Spleen (tissue), 11 donors: Measurements from ENCODE around the gene RAB35. TPM values are rescaled to one million over a fixed set of nuclear protein-coding genes. Genes with fewer than 3 reads are reported as not detected.

ENCODE experiments used
- DNase-seq: peaks from one replicate; pipeline ENCODE4 v3.0.0-alpha.2; 2020
- H3K27ac ChIP-seq, 8 donors: fragments of 200-600 bp; sonication (generic) in 7 of 8; 1 replicate in 4 of 8; 2 replicates in 4 of 8; pipeline versions ENCODE4 v1.5.0 to v1.8.0; 2016 to 2021; ENCODE audit warnings: inconsistent platforms in 4 of 8, mild to moderate bottlenecking in 4 of 8, moderate library complexity in 1 of 8
- H3K27me3 ChIP-seq, 7 donors: fragments of 200-600 bp; sonication (generic) in 6 of 7; replicated peaks in 1 of 7; 1 replicate in 4 of 7; 2 replicates in 3 of 7; pipeline versions ENCODE4 v1.5.0 to v1.8.0; 2016 to 2021; ENCODE audit warnings: inconsistent platforms in 3 of 7, mild to moderate bottlenecking in 1 of 7
- H3K36me3 ChIP-seq, 6 donors: fragments of 200-600 bp; sonication (generic) in 5 of 6; 1 replicate in 4 of 6; 2 replicates in 2 of 6; pipeline versions ENCODE4 v1.5.0 to v1.8.0; 2016 to 2021; ENCODE audit warnings: inconsistent platforms in 2 of 6
- H3K4me1 ChIP-seq, 6 donors: fragments of 200-600 bp; sonication (generic) in 5 of 6; 1 replicate in 3 of 6; 2 replicates in 3 of 6; pipeline versions ENCODE4 v1.5.0 to v1.8.0; 2016 to 2021; ENCODE audit warnings: inconsistent platforms in 3 of 6
- H3K4me3 ChIP-seq, 8 donors: fragments of 200-600 bp; sonication (generic) in 7 of 8; 1 replicate in 4 of 8; 2 replicates in 4 of 8; pipeline versions ENCODE4 v1.5.0 to v1.8.0; 2016 to 2021; ENCODE audit warnings: inconsistent platforms in 4 of 8, mild to moderate bottlenecking in 4 of 8, moderate library complexity in 2 of 8
- H3K9me3 ChIP-seq, 8 donors: fragments of 200-600 bp; sonication (generic) in 7 of 8; 1 replicate in 4 of 8; 2 replicates in 4 of 8; pipeline versions ENCODE4 v1.5.0 to v1.8.0; 2016 to 2021; ENCODE audit warnings: inconsistent platforms in 4 of 8
- POLR2A ChIP-seq, 3 donors: fragments of 450-650 bp; IDR thresholded peaks; one replicate each; pipeline ENCODE4 v1.5.1; 2017; ENCODE audit warnings: antibody characterized with exemption in 3 of 3, mild to moderate bottlenecking in 1 of 3
- POLR2AphosphoS5 ChIP-seq, 3 donors: sonication (generic); formaldehyde crosslinking; IDR thresholded peaks; one replicate each; pipeline ENCODE4 v1.5.1; 2017; ENCODE audit warnings: antibody characterized with exemption in 3 of 3
- WGBS, 5 donors: extraction: QIAGEN DNeasy Blood & Tissue Kit in 3 of 5; methylation state at CpG; one replicate each; pipeline versions ENCODE4 v1.1.5 to v1.1.7; 2013 to 2018; 5-methylcytosine and 5-hydroxymethylcytosine counted together
- intact Hi-C: fragments of 100-400 bp; cut with DNase I; formaldehyde crosslinking; loops from one replicate; pipeline ENCODE4 v1.15.0; 2023; ENCODE audit warnings: low total_unique reads
- polyA plus RNA-seq, 3 donors: library from polyadenylated mRNA; stranded (reverse); fragments of 200-250 nt; gene quantifications; one replicate each; pipeline ENCODE4 v1.2.1, GENCODE V29; 2013
- total RNA-seq, 7 donors: library from RNA; depleted of rRNA in 3 of 7; stranded (reverse); fragments of >200 nt in 3 of 7; fragmentation: NEBNext Ultra II Directional in 4 of 7; extraction: Animal tissue kit (Norgen Biotek cat#: 25700) in 4 of 7; gene quantifications; one replicate each; pipeline versions ENCODE4 v1.1.0 to v1.2.1, GENCODE V29; 2016 to 2021
- TF ChIP-seq, protein P1 (sequence below), 11 experiments: fragments of 200-600 bp in 7 of 11; fragments of 450-650 bp in 4 of 11; sonication (generic) in 4 of 11; IDR thresholded peaks in 8 of 11; conservative IDR thresholded peaks in 3 of 11; 1 replicate in 7 of 11; 2 replicates in 4 of 11; pipeline versions ENCODE4 v1.4.0 to v1.8.0; 2016 to 2021; ENCODE audit warnings: antibody characterized with exemption in 11 of 11, inconsistent platforms in 4 of 11, mild to moderate bottlenecking in 1 of 11
- donor health status: healthy with polysubstance abuse.
- donor health status: DM: no; HTN: no; CAD: no; lungs with moderate emphysema.
- donor health status: DM: no; HTN: no; CAD: no.
- donor health status: Bipolar disorder and iron deficiency.
- donor health status: healthy.
- donor health status: DM: no; HTN: no; CAD: no.
- donor health status: DM: yes; HTN: yes; CAD: no.

RAB35 gene
- total and polyA plus RNA-seq, 10 donors = 14.8 to 69.8 (median 40.1) TPM

DNA sequence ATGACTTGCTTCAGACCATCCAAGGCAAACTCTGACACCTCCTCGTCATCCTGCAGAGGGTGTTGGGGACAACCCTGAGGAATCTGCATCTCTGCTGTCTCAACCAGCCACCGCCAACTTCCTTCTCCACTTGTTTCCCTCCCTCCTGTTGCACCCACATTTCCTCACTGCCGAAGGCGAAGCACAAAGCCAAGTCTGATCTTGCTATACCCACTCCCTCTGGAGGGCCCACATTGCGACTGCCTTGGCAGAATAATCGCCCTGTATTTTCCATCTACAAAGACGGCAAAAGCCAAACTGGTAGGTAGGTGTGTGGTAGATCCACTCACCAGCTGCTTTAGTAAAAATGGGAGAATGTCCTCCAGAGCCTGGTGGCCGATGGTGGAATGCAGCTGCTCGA is 21.8 kb upstream of the RAB35 start:
- H3K4me3 ChIP-seq = no peak overlapping the region
- no peak for DNase-seq
- intact Hi-C loops = no loop called here
- H3K27ac ChIP-seq = no peak overlapping the region
- H3K27me3 ChIP-seq = no peaks in the 10 kb centered on the region
- H3K9me3 ChIP-seq = no peaks in the 10 kb centered on the region
- TF ChIP-seq POLR2A (IDR thresholded peaks at IDR 0.05) (no peak), POLR2AphosphoS5 (IDR thresholded peaks at IDR 0.05) (no peak)
- TF ChIP-seq, protein P1, sequence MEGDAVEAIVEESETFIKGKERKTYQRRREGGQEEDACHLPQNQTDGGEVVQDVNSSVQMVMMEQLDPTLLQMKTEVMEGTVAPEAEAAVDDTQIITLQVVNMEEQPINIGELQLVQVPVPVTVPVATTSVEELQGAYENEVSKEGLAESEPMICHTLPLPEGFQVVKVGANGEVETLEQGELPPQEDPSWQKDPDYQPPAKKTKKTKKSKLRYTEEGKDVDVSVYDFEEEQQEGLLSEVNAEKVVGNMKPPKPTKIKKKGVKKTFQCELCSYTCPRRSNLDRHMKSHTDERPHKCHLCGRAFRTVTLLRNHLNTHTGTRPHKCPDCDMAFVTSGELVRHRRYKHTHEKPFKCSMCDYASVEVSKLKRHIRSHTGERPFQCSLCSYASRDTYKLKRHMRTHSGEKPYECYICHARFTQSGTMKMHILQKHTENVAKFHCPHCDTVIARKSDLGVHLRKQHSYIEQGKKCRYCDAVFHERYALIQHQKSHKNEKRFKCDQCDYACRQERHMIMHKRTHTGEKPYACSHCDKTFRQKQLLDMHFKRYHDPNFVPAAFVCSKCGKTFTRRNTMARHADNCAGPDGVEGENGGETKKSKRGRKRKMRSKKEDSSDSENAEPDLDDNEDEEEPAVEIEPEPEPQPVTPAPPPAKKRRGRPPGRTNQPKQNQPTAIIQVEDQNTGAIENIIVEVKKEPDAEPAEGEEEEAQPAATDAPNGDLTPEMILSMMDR (IDR thresholded peaks at IDR 0.05 in 8 of 11, conservative IDR thresholded peaks at IDR 0.05 in 3 of 11) = no peak
- peaks cover 0 to 11% (median 3%) of the 10 kb centered on the region in 6 donors for H3K4me1 ChIP-seq
- peaks cover 3 to 100% (median 100%) of the 10 kb centered on the region in 6 donors for H3K36me3 ChIP-seq
- WGBS, 5 donors = 80 to 94% (median 92%) methylated on average over 9 of the region's 9 CpGs

DNA sequence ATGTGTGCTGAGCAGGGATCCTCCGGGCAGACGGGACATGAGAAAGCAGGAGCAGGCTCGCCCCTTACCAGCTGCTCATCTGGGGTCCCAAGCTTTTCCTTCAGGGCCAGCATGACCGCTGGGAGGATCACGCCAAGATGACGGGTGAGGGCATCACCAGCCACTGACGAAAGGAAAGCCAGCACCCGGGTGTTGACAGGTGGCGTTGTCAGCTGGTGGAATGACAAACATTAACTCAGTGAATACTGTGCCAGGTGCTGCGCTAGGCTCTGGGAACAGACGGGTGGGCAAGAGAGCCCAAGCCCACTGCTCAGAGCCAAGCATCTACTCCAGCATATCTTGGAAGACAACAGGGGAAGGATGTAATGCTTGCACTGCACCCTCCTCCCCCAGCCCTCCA is 21.3 kb upstream of the RAB35 start:
- Histone ChIP-seq H3K4me3 (no peak overlapping the region), H3K9me3 (no peaks in the 10 kb centered on the region), H3K36me3 (peaks cover 3 to 100% (median 100%) of the 10 kb centered on the region in 6 donors), H3K4me1 (peaks cover 0 to 15% (median 4%) of the 10 kb centered on the region in 6 donors), H3K27me3 (no peaks in the 10 kb centered on the region), H3K27ac (no peak overlapping the region)
- intact Hi-C loops = no loop called here
- no peak for DNase-seq
- TF ChIP-seq, protein P1 (IDR thresholded peaks at IDR 0.05 in 8 of 11, conservative IDR thresholded peaks at IDR 0.05 in 3 of 11) = no peak
- TF ChIP-seq POLR2AphosphoS5 (IDR thresholded peaks at IDR 0.05) = no peak
- no peak for TF ChIP-seq POLR2A (IDR thresholded peaks at IDR 0.05)
- WGBS, 5 donors = 94 to 96% (median 96%) methylated on average over 6 to 11 of the region's 11 CpGs

DNA sequence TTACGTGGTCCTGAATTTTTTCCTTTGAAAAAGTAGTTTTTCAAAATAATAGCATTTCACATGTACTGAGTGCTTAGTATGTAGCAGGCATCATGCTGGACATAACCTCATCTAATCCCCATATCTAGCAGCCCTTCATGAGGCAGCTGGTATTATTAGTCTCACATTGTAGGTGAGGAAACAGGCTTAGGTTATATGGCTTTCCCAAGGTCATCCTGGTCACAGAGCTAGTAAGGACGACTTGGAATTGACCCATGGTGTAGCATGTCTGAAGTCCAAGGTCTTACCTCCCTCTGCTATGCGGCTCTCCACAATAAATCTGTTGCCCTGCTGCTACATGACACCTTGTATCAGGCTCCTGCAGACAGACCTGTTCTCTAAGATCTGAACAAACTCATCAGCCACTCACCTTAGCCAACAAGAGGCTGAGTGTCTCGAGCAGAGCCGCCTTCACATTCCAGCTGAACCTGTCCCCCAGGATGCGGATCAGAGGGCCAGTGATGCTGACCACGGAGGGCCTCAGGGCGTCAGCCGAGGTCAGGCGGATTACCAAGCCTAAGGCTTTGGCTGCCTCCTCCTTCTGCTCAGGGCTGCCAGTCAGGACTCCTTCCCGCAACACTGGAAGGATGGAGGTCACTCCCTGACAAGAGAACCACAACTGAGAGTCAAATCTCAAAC is 19.7 kb upstream of the RAB35 start:
- H3K4me3 ChIP-seq = no peak overlapping the region
- H3K9me3 ChIP-seq = no peaks in the 10 kb centered on the region
- WGBS, 5 donors = 81 to 96% (median 92%) methylated on average over 8 to 11 of the region's 11 CpGs
- no peaks in the 10 kb centered on the region for H3K27me3 ChIP-seq
- intact Hi-C loops = no loop called here
- TF ChIP-seq POLR2A (IDR thresholded peaks at IDR 0.05) = no peak
- TF ChIP-seq POLR2AphosphoS5 (IDR thresholded peaks at IDR 0.05) = no peak
- TF ChIP-seq, protein P1 (IDR thresholded peaks at IDR 0.05 in 8 of 11, conservative IDR thresholded peaks at IDR 0.05 in 3 of 11) = no peak
- peaks cover 5 to 100% (median 100%) of the 10 kb centered on the region in 6 donors for H3K36me3 ChIP-seq
- no peak overlapping the region for H3K27ac ChIP-seq
- peaks cover 0 to 24% (median 7%) of the 10 kb centered on the region in 6 donors for H3K4me1 ChIP-seq
- no peak for DNase-seq

DNA sequence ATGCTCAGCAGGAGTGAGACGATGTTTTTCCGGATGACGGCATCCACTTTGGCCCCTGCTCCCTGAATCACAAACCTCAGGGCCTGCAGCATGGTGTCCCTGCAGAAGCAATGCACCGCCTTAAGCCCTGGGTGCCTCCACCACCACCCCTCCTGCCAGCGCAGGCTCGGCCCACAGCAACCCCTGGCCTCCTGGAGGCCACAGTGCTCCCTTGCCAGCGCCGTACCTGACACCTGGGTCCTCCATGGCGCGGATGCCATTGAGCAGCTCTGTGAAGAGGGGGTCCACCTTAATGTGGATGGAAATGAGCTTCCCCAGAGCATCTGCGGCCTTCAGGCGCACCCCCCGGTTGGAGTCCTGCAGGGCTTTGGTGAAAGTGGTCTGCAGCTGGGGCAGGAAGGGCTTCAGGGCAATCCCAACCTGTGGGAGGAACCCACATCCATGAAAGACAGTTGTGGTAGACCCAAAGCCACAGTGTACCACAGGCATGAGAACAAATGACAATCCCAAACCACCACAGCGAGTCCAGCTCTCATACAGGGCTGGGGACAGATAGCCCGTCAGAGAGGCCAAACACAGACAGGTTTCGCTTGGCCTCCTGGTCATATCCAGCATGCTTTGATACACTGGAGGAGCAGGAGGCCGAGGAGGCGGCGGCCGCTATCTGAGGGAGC is 17.9 kb upstream of the RAB35 start:
- Histone ChIP-seq H3K9me3 (no peaks in the 10 kb centered on the region), H3K27ac (no peak overlapping the region), H3K4me1 (peaks cover 0 to 24% (median 7%) of the 10 kb centered on the region in 6 donors), H3K4me3 (no peak overlapping the region), H3K27me3 (no peaks in the 10 kb centered on the region), H3K36me3 (peaks cover 5 to 100% (median 100%) of the 10 kb centered on the region in 6 donors)
- intact Hi-C loops = no loop called here
- WGBS, 5 donors = 93 to 98% (median 97%) methylated on average over 14 to 20 of the region's 20 CpGs
- no peak for DNase-seq
- TF ChIP-seq, protein P1 (IDR thresholded peaks at IDR 0.05 in 8 of 11, conservative IDR thresholded peaks at IDR 0.05 in 3 of 11) = no peak
- peak in 1 of 3 donors; percentile 20 for TF ChIP-seq POLR2AphosphoS5 (IDR thresholded peaks at IDR 0.05)
- no peak for TF ChIP-seq POLR2A (IDR thresholded peaks at IDR 0.05)
